GM12872 (cell line): Measurements from ENCODE around the gene COG6.

Experiments
- TF ChIP-seq, protein P1 (sequence below): IDR thresholded peaks from 3 replicates; pipeline ENCODE4 v1.5.1; 2011; ENCODE audit warnings: low read depth, mild to moderate bottlenecking, low read length, moderate library complexity; ENCODE audit not compliant: insufficient read depth

Gene COG6

DNA sequence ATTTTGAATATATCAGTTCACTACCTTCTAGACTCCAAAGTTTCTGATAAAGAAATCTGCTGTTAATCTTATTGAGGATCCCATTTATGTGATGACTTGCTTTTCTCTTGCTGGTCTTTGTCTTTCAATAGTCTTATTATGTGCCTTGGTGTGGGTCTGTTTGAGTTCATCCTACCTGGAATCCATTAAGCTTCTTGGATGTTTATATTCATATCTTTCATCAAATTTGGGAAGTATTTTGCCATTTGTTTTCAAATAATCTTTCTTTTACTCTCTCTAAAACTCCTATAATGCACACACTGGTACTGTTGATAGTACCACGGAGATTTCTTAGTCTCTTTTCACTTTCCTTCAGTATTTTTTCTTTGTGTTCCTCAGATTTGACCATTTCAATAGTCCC, 24.2 kb upstream of the COG6 start:
- TF ChIP-seq, protein P1, sequence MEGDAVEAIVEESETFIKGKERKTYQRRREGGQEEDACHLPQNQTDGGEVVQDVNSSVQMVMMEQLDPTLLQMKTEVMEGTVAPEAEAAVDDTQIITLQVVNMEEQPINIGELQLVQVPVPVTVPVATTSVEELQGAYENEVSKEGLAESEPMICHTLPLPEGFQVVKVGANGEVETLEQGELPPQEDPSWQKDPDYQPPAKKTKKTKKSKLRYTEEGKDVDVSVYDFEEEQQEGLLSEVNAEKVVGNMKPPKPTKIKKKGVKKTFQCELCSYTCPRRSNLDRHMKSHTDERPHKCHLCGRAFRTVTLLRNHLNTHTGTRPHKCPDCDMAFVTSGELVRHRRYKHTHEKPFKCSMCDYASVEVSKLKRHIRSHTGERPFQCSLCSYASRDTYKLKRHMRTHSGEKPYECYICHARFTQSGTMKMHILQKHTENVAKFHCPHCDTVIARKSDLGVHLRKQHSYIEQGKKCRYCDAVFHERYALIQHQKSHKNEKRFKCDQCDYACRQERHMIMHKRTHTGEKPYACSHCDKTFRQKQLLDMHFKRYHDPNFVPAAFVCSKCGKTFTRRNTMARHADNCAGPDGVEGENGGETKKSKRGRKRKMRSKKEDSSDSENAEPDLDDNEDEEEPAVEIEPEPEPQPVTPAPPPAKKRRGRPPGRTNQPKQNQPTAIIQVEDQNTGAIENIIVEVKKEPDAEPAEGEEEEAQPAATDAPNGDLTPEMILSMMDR = no peak

GRCh38 chr13:39632994-39633393, 22.5 kb upstream of the COG6 start:
- TF ChIP-seq, protein P1 = no peak

DNA sequence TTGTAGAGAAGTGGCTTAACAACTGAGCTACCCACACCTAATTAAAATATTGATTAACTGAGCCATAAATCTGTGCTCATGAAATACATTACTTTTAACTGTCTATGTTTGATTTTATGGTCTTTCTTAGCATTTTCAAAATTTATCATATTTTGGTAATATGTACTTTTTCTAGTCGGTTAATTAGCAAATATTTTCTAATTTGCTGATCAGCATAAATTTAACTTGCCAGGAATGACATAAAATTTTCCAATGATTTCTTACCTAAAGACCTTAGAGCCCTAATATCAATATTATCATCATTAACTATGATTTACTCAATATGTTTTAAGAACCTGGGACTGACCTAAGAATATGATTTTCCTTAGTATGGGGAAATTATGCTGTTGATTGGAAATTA, 19.9 kb upstream of the COG6 start:
- TF ChIP-seq, protein P1 = no peak

GRCh38 chr13:39637890-39638289, 17.6 kb upstream of the COG6 start:
- TF ChIP-seq, protein P1 = no peak

- TF ChIP-seq, protein P1 = no peak
Observed at GRCh38 chr13:39641645-39642044, 13.8 kb upstream of the COG6 start.

- TF ChIP-seq, protein P1 = no peak
Observed at GRCh38 chr13:39646122-39646521, 9.3 kb upstream of the COG6 start.

- TF ChIP-seq, protein P1 = no peak
Observed at GRCh38 chr13:39655041-39655568, 357 bp upstream of the COG6 start.
